ENCODE results near the gene AHDC1. TPM values are rescaled to one million over a fixed set of nuclear protein-coding genes. Genes with fewer than 3 reads are reported as not detected.

The AHDC1 gene
- total and polyA plus RNA-seq, 2 donors (not counting 3 experiments of a cell fraction or from before 2014, with no cell fraction given) = 7.0 to 32.1 TPM

GRCh38 chr1:27536010-27536757 is 67.8 kb downstream of the AHDC1 start:
- H3K4me2 ChIP-seq (ENCODE audit: insufficient read depth, low read length) = no peak overlapping the region
- FAIRE-seq (no peak), DNase-seq (ENCODE audit: low read depth, low spot score) (no peak)
- no peak overlapping the region for H3K27ac ChIP-seq (ENCODE audit: insufficient read depth, low read depth, low read length)
- peaks cover 0 to 14% of the 10 kb centered on the region in 2 experiments for H3K36me3 ChIP-seq (ENCODE audit: control insufficient read depth in 2 of 2, extremely low read depth in 1 of 2, insufficient read depth in 2 of 2, low read length in 2 of 2)
- intact Hi-C loops (cut with micrococcal nuclease) (no loop called here), dilution Hi-C loops (cut with MboI; ENCODE audit: extremely low pct_ligation_motif_present, low sequenced_read_pairs) (no loop called here)
- H3K9me3 ChIP-seq (replicated peaks; ENCODE audit: control insufficient read depth, insufficient read depth, low read length) = no peaks in the 10 kb centered on the region
- H3K79me2 ChIP-seq (ENCODE audit: control insufficient read depth, insufficient read depth, low read length) = no peaks in the 10 kb centered on the region
- CTCF ChIA-PET = interaction anchor here (1.2 to 4.3 kb wide), 2 partner anchors 13 to 20 kb away, joined by 5 to 19 read pairs; no protein-coding TSS in a partner anchor
- H2AFZ ChIP-seq (ENCODE audit: low read depth, low read length) = no peak overlapping the region
- no TSS peak for BruUV-seq (replicated peaks)
- no peaks in the 10 kb centered on the region for H3K9me1 ChIP-seq (replicated peaks; ENCODE audit: control insufficient read depth, extremely low read depth, insufficient read depth, low read length)
- no peak overlapping the region for H3K9ac ChIP-seq (replicated peaks; ENCODE audit: extremely low read depth, insufficient read depth, low read length)
- peaks cover 7% of the 10 kb centered on the region for H3K4me1 ChIP-seq (ENCODE audit: control insufficient read depth, extremely low read depth, insufficient read depth, low read length)
- no peak overlapping the region for H3K4me3 ChIP-seq (replicated peaks in 1 of 3; ENCODE audit: insufficient read depth in 1 of 3, low read depth in 1 of 3, low read length in 3 of 3)
- H4K20me1 ChIP-seq (replicated peaks; ENCODE audit: control insufficient read depth, extremely low read depth, insufficient read depth, low read length) = no peaks in the 10 kb centered on the region
- TF ChIP-seq POLR2A (IDR thresholded peaks at IDR 0.05; ENCODE audit: low read depth, low read length) (no peak), CTCF (IDR thresholded peaks at IDR 0.05; ENCODE audit: extremely low read depth in 1 of 2, insufficient read depth in 1 of 2, low read depth in 1 of 2, low read length in 2 of 2) (no peak), FOS (IDR thresholded peaks at IDR 0.05; ENCODE audit: borderline replicate concordance, insufficient read depth, low read length) (no peak), JUN (IDR thresholded peaks at IDR 0.05; ENCODE audit: borderline replicate concordance, insufficient read depth, insufficient read length, low read depth) (no peak)
- H3K27me3 ChIP-seq (ENCODE audit: control insufficient read depth in 2 of 2, insufficient read depth in 2 of 2, low read length in 2 of 2) = no peaks in the 10 kb centered on the region
- POLR2A ChIA-PET = no interaction called here

GRCh38 chr1:27535386-27535785 is 68.6 kb downstream of the AHDC1 start:
- Histone ChIP-seq H3K9ac (replicated peaks; ENCODE audit: extremely low read depth, insufficient read depth, low read length) (no peak overlapping the region), H3K9me1 (replicated peaks; ENCODE audit: control insufficient read depth, extremely low read depth, insufficient read depth, low read length) (no peaks in the 10 kb centered on the region), H3K9me3 (replicated peaks; ENCODE audit: control insufficient read depth, insufficient read depth, low read length) (no peaks in the 10 kb centered on the region), H2AFZ (ENCODE audit: low read depth, low read length) (no peak overlapping the region), H3K4me3 (replicated peaks in 1 of 3; ENCODE audit: insufficient read depth in 1 of 3, low read depth in 1 of 3, low read length in 3 of 3) (no peak overlapping the region), H3K4me2 (ENCODE audit: insufficient read depth, low read length) (no peak overlapping the region), H3K36me3 (ENCODE audit: control insufficient read depth in 2 of 2, extremely low read depth in 1 of 2, insufficient read depth in 2 of 2, low read length in 2 of 2) (peaks cover 0 to 14% of the 10 kb centered on the region in 2 experiments), H3K27ac (ENCODE audit: insufficient read depth, low read depth, low read length) (no peak overlapping the region), H3K27me3 (ENCODE audit: control insufficient read depth in 2 of 2, insufficient read depth in 2 of 2, low read length in 2 of 2) (no peaks in the 10 kb centered on the region), H3K79me2 (ENCODE audit: control insufficient read depth, insufficient read depth, low read length) (no peaks in the 10 kb centered on the region), H3K4me1 (ENCODE audit: control insufficient read depth, extremely low read depth, insufficient read depth, low read length) (peaks cover 4% of the 10 kb centered on the region), H4K20me1 (replicated peaks; ENCODE audit: control insufficient read depth, extremely low read depth, insufficient read depth, low read length) (no peaks in the 10 kb centered on the region)
- BruUV-seq (replicated peaks) = no TSS peak
- intact Hi-C loops (cut with micrococcal nuclease) (no loop called here), dilution Hi-C loops (cut with MboI; ENCODE audit: extremely low pct_ligation_motif_present, low sequenced_read_pairs) (no loop called here)
- DNase-seq (ENCODE audit: low read depth, low spot score) = no peak
- FAIRE-seq = no peak
- TF ChIP-seq JUN (IDR thresholded peaks at IDR 0.05; ENCODE audit: borderline replicate concordance, insufficient read depth, insufficient read length, low read depth) = no peak
- no peak for TF ChIP-seq MYC (IDR thresholded peaks at IDR 0.05; ENCODE audit: low read depth, low read length)
- no peak for TF ChIP-seq CTCF (IDR thresholded peaks at IDR 0.05; ENCODE audit: extremely low read depth in 1 of 2, insufficient read depth in 1 of 2, low read depth in 1 of 2, low read length in 2 of 2)
- TF ChIP-seq MAX (IDR thresholded peaks at IDR 0.05; ENCODE audit: insufficient read depth, insufficient read length) = no peak
- CTCF ChIA-PET = interaction anchor here (1.2 to 4.3 kb wide), 2 partner anchors 14 to 21 kb away, joined by 5 to 19 read pairs; no protein-coding TSS in a partner anchor
- POLR2A ChIA-PET = no interaction called here
